Measurements from ENCODE around the gene BRINP3.

DNA sequence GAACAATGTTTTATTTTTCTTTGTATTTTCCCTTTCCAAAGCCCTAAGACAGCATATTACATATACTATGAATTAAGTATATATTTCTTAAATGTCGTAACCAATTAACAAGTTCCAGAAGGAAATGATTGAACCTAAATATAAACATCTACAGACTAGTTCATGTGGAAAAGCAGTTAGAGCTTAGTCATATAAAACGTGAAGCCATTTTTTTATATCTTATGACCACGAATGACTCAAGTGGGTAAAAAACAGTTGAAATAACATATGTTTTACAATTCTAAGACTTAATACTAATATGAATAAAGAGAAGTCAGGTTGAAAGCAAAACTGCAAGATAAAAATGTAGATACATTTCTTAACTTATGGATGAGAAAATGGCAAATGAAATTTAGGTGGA lies 307.3 kb downstream of the BRINP3 start:
- TF ChIP-seq, protein P1, sequence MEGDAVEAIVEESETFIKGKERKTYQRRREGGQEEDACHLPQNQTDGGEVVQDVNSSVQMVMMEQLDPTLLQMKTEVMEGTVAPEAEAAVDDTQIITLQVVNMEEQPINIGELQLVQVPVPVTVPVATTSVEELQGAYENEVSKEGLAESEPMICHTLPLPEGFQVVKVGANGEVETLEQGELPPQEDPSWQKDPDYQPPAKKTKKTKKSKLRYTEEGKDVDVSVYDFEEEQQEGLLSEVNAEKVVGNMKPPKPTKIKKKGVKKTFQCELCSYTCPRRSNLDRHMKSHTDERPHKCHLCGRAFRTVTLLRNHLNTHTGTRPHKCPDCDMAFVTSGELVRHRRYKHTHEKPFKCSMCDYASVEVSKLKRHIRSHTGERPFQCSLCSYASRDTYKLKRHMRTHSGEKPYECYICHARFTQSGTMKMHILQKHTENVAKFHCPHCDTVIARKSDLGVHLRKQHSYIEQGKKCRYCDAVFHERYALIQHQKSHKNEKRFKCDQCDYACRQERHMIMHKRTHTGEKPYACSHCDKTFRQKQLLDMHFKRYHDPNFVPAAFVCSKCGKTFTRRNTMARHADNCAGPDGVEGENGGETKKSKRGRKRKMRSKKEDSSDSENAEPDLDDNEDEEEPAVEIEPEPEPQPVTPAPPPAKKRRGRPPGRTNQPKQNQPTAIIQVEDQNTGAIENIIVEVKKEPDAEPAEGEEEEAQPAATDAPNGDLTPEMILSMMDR (conservative IDR thresholded peaks at IDR 0.05; ENCODE audit: low read depth, low read length): no peak
- TF ChIP-seq EZH2 (IDR thresholded peaks at IDR 0.05; ENCODE audit: low read length, unreplicated experiment) (no peak), EZH2phosphoT487 (IDR thresholded peaks at IDR 0.05; ENCODE audit: borderline replicate concordance, low read length) (no peak)

All from PC-3 (cell line).